Gastroesophageal sphincter (tissue), 3 donors: Measurements from ENCODE around the gene COL6A2.

ENCODE experiments used
- CTCF ChIP-seq, 4 experiments: fragments of 200-600 bp in 2 of 4; fragments of 450-650 bp in 2 of 4; sonication (generic) in 1 of 4; IDR thresholded peaks; one replicate each; pipeline ENCODE4 v1.5.1; 2017 to 2019; ENCODE audit warnings: antibody characterized with exemption in 4 of 4, mild to moderate bottlenecking in 2 of 4, moderate library complexity in 2 of 4
- EP300 ChIP-seq: sonication (generic); formaldehyde crosslinking; IDR thresholded peaks from one replicate; pipeline ENCODE4 v1.6.1; 2017; ENCODE audit warnings: antibody characterized with exemption, mild to moderate bottlenecking
- POLR2AphosphoS5 ChIP-seq: sonication (generic); formaldehyde crosslinking; IDR thresholded peaks from one replicate; pipeline ENCODE4 v1.6.1; 2017; ENCODE audit warnings: antibody characterized with exemption

GRCh38 chr21:46130831-46131587, 33.1 kb downstream of the COL6A2 start:
- TF ChIP-seq EP300: no peak
- peak; percentile 50 for TF ChIP-seq POLR2AphosphoS5
- no peak for TF ChIP-seq CTCF (IDR thresholded peaks at IDR 0.05)
